ENCODE data around the gene INSL3. TPM values are rescaled to one million over a fixed set of nuclear protein-coding genes. Genes with fewer than 3 reads are reported as not detected.

INSL3 gene
- total and polyA plus RNA-seq, 2 of the 8 experiments (the other 6 are each of a cell fraction or from before 2014, with no cell fraction given): 0.41 to 1.5 TPM

DNA sequence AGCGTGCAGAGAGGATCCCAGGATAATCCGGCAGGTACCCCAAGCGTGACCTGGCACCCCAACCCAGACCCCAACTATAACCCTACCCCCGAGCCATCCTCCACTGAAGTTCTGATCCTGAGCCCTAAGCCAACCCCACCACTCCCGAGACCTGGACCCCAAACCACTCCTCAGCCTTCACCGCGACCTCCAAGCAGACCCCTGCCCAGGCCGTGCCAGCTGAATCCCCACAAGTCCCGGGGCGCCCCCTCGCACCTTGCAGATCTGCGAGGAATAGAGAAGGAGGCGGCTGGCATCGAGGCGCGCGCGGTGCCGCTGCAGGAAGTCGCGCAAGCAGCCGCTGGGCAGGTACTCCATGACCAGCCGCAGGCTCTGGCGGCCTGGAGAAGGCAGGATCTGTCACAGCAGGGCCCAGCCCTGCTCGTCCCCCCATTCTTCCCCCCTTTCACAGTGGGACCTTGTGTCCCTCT is 10.1 kb upstream of the INSL3 start (continued):
- no peak for TF ChIP-seq TCF12 (IDR thresholded peaks at IDR 0.05; ENCODE audit: low read depth, low read length)
- TF ChIP-seq SP1 (IDR thresholded peaks at IDR 0.05; ENCODE audit: low read depth, low read length): no peak
- TF ChIP-seq, protein P1, sequence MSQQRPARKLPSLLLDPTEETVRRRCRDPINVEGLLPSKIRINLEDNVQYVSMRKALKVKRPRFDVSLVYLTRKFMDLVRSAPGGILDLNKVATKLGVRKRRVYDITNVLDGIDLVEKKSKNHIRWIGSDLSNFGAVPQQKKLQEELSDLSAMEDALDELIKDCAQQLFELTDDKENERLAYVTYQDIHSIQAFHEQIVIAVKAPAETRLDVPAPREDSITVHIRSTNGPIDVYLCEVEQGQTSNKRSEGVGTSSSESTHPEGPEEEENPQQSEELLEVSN (IDR thresholded peaks at IDR 0.05): no peak
- no peak for TF ChIP-seq HDAC2 (IDR thresholded peaks at IDR 0.05; ENCODE audit: borderline replicate concordance in 1 of 2, low read depth in 2 of 2, low read length in 2 of 2)
- TF ChIP-seq EP300 (IDR thresholded peaks at IDR 0.05; ENCODE audit: borderline replicate concordance in 1 of 2, low read depth in 2 of 2, low read length in 2 of 2): no peak
- TF ChIP-seq JUN (IDR thresholded peaks at IDR 0.05; ENCODE audit: low read depth, low read length): no peak

Measured in H1 (cell line).